ENCODE results near the gene C19orf67. TPM values are rescaled to one million over a fixed set of nuclear protein-coding genes. Genes with fewer than 3 reads are reported as not detected.

Gene C19orf67
- polyA plus RNA-seq, 1 donor (not counting 4 experiments of a cell fraction or from before 2014, with no cell fraction given), result not detected

GRCh38 chr19:14080887-14081796 lies 4.4 kb downstream of the C19orf67 start:
- Histone ChIP-seq H3K4me2 (ENCODE audit: control insufficient read depth, extremely low read depth, insufficient read depth, low read depth, low read length) (peak overlapping the region; percentile 90), H3K79me2 (ENCODE audit: control insufficient read depth, insufficient read depth, low read length) (no peaks in the 10 kb centered on the region), H3K9me1 (ENCODE audit: control insufficient read depth, extremely low read depth, insufficient read depth, low read length) (no peaks in the 10 kb centered on the region), H3K9me3 (ENCODE audit: control insufficient read depth, low read depth, low read length) (no peaks in the 10 kb centered on the region), H3K36me3 (ENCODE audit: control insufficient read depth in 2 of 2, extremely low read depth in 1 of 2, insufficient read depth in 2 of 2, low read length in 2 of 2) (no peaks in the 10 kb centered on the region), H2AFZ (ENCODE audit: control insufficient read depth, low read length) (peak overlapping the region; percentile 71), H3K4me1 (ENCODE audit: control insufficient read depth, extremely low read depth, insufficient read depth, low read length) (peaks cover 14% of the 10 kb centered on the region), H3K4me3 (ENCODE audit: control insufficient read depth in 2 of 3, extremely low read depth in 1 of 3, insufficient read depth in 2 of 3, low read depth in 1 of 3, low read length in 3 of 3) (peak overlapping the region; percentile 52 to 86 (median 74)), H4K20me1 (ENCODE audit: control insufficient read depth, extremely low read depth, insufficient read depth, low read length) (no peaks in the 10 kb centered on the region), H3K27me3 (ENCODE audit: control insufficient read depth, extremely low read depth, insufficient read depth, low read length) (no peaks in the 10 kb centered on the region), H3K27ac (ENCODE audit: control insufficient read depth, insufficient read depth, low read length) (peak overlapping the region; percentile 88), H3K9ac (ENCODE audit: control insufficient read depth, extremely low read depth, insufficient read depth, low read length) (peak overlapping the region; percentile 76)
- dilution Hi-C loops (cut with MboI; ENCODE audit: extremely low pct_ligation_motif_present, low sequenced_read_pairs), result no loop called here
- TF ChIP-seq CTCF (optimal IDR thresholded peaks at IDR 0.05 in 1 of 3, IDR thresholded peaks at IDR 0.05 in 1 of 3, conservative IDR thresholded peaks at IDR 0.05 in 1 of 3; ENCODE audit: extremely low read depth in 1 of 3, insufficient read depth in 2 of 3, low read length in 3 of 3) (no peak), EZH2 (IDR thresholded peaks at IDR 0.05; ENCODE audit: low read length) (no peak)
- DNase-seq (ENCODE audit: low read depth, low spot score) (peak; percentile 98), FAIRE-seq (peak; percentile 81)

DNA sequence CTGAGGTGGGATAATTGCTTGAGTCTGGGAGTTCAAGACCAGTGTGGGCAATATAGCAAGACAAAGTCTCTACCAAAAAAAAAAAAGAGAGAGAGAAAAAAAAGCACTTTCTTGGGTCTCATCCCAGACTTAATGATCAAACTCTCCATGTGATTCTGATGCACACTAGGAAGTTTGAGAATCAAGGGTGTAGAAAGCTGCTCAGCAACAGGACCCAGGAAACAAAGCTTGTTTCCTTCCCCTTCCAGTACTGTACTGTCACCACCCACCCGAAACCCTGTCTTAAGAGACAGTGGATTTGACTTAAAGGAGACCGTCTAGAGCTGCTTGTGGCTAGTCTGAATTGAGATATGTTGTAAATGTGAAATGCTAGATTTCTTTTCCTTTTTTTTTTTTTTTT lies 7.2 kb downstream of the C19orf67 start:
- FAIRE-seq, result no peak

More for the DNA sequence above, 7.2 kb downstream of the C19orf67 start:
- no peak for TF ChIP-seq CTCF (optimal IDR thresholded peaks at IDR 0.05 in 1 of 3, IDR thresholded peaks at IDR 0.05 in 1 of 3, conservative IDR thresholded peaks at IDR 0.05 in 1 of 3; ENCODE audit: extremely low read depth in 1 of 3, insufficient read depth in 2 of 3, low read length in 3 of 3)
- no peak for TF ChIP-seq EZH2 (IDR thresholded peaks at IDR 0.05; ENCODE audit: low read length)
- Histone ChIP-seq H3K4me3 (ENCODE audit: control insufficient read depth in 2 of 3, extremely low read depth in 1 of 3, insufficient read depth in 2 of 3, low read depth in 1 of 3, low read length in 3 of 3) (no peak overlapping the region), H3K36me3 (ENCODE audit: control insufficient read depth in 2 of 2, extremely low read depth in 1 of 2, insufficient read depth in 2 of 2, low read length in 2 of 2) (no peaks in the 10 kb centered on the region), H3K9me3 (ENCODE audit: control insufficient read depth, low read depth, low read length) (no peaks in the 10 kb centered on the region), H3K27me3 (ENCODE audit: control insufficient read depth, extremely low read depth, insufficient read depth, low read length) (no peaks in the 10 kb centered on the region), H2AFZ (ENCODE audit: control insufficient read depth, low read length) (no peak overlapping the region), H3K27ac (ENCODE audit: control insufficient read depth, insufficient read depth, low read length) (no peak overlapping the region), H3K4me1 (ENCODE audit: control insufficient read depth, extremely low read depth, insufficient read depth, low read length) (peaks cover 29% of the 10 kb centered on the region), H3K9me1 (ENCODE audit: control insufficient read depth, extremely low read depth, insufficient read depth, low read length) (no peaks in the 10 kb centered on the region), H4K20me1 (ENCODE audit: control insufficient read depth, extremely low read depth, insufficient read depth, low read length) (no peaks in the 10 kb centered on the region), H3K4me2 (ENCODE audit: control insufficient read depth, extremely low read depth, insufficient read depth, low read depth, low read length) (no peak overlapping the region), H3K79me2 (ENCODE audit: control insufficient read depth, insufficient read depth, low read length) (peaks cover 1% of the 10 kb centered on the region), H3K9ac (ENCODE audit: control insufficient read depth, extremely low read depth, insufficient read depth, low read length) (no peak overlapping the region)
- DNase-seq (ENCODE audit: low read depth, low spot score), result no peak
- dilution Hi-C loops (cut with MboI; ENCODE audit: extremely low pct_ligation_motif_present, low sequenced_read_pairs), result no loop called here

Measured in keratinocyte (primary cell).